ES-I3 (cell line): ENCODE measurements around the gene SLC25A15.

Source experiments
- H3K36me3 ChIP-seq: 2 replicates; pipeline ENCODE4 v1.6.1; 2013; ENCODE audit warnings: mild to moderate bottlenecking, low read length, control low read depth, moderate library complexity; ENCODE audit not compliant: insufficient read depth
- H3K4me1 ChIP-seq: 2 replicates; pipeline ENCODE4 v1.6.1; 2013; ENCODE audit warnings: mild to moderate bottlenecking, control low read depth, low read length; ENCODE audit not compliant: insufficient read depth
- H3K9ac ChIP-seq: 2 replicates; pipeline ENCODE4 v1.6.1; 2013; ENCODE audit warnings: low read depth, mild to moderate bottlenecking, low read length, moderate library complexity
- H3K9me3 ChIP-seq: 2 replicates; pipeline ENCODE4 v1.6.1; 2013; ENCODE audit warnings: mild to moderate bottlenecking, low read length, moderate library complexity; ENCODE audit not compliant: control insufficient read depth, insufficient read depth

Gene SLC25A15

GRCh38 chr13:40792284-40793051 lies 3.1 kb downstream of the SLC25A15 start:
- Histone ChIP-seq H3K9ac (no peak overlapping the region), H3K36me3 (no peaks in the 10 kb centered on the region; the same call in 1 of the 2 replicates), H3K9me3 (no peaks in the 10 kb centered on the region), H3K4me1 (peaks cover 4% of the 10 kb centered on the region; the same call in 1 of the 2 replicates)

- Histone ChIP-seq H3K9ac (no peak overlapping the region), H3K36me3 (no peaks in the 10 kb centered on the region; the same call in 1 of the 2 replicates), H3K9me3 (no peaks in the 10 kb centered on the region), H3K4me1 (peaks cover 4% of the 10 kb centered on the region; the same call in 1 of the 2 replicates)
Measured at GRCh38 chr13:40793339-40793738, 3.9 kb downstream of the SLC25A15 start.

- Histone ChIP-seq H3K4me1 (peaks cover 4% of the 10 kb centered on the region; the same call in 1 of the 2 replicates), H3K9ac (no peak overlapping the region), H3K9me3 (no peaks in the 10 kb centered on the region), H3K36me3 (no peaks in the 10 kb centered on the region; the same call in 1 of the 2 replicates)
Measured at GRCh38 chr13:40794414-40795368, 5.3 kb downstream of the SLC25A15 start.

- peaks cover 10% of the 10 kb centered on the region for H3K36me3 ChIP-seq
Measured at GRCh38 chr13:40796649-40797048, 7.2 kb downstream of the SLC25A15 start.

GRCh38 chr13:40798380-40798779 lies 9.0 kb downstream of the SLC25A15 start:
- no peak overlapping the region for H3K9ac ChIP-seq
- peaks cover 4% of the 10 kb centered on the region; the same call in 1 of the 2 replicates for H3K4me1 ChIP-seq
- no peaks in the 10 kb centered on the region for H3K9me3 ChIP-seq
- peaks cover 15% of the 10 kb centered on the region for H3K36me3 ChIP-seq

More at GRCh38 chr13:40796649-40797048, 7.2 kb downstream of the SLC25A15 start:
- H3K9me3 ChIP-seq: no peaks in the 10 kb centered on the region
- no peak overlapping the region for H3K9ac ChIP-seq
- H3K4me1 ChIP-seq: peaks cover 4% of the 10 kb centered on the region; the same call in 1 of the 2 replicates

- peaks cover 4% of the 10 kb centered on the region; the same call in 1 of the 2 replicates for H3K4me1 ChIP-seq
- no peak overlapping the region for H3K9ac ChIP-seq
- no peaks in the 10 kb centered on the region for H3K9me3 ChIP-seq
- H3K36me3 ChIP-seq: peaks cover 15% of the 10 kb centered on the region
Measured at GRCh38 chr13:40799508-40799907, 10.1 kb downstream of the SLC25A15 start.

GRCh38 chr13:40800559-40800958 lies 11.1 kb downstream of the SLC25A15 start:
- Histone ChIP-seq H3K4me1 (no peaks in the 10 kb centered on the region), H3K36me3 (peaks cover 15% of the 10 kb centered on the region), H3K9me3 (no peaks in the 10 kb centered on the region), H3K9ac (no peak overlapping the region)

- H3K9me3 ChIP-seq: no peaks in the 10 kb centered on the region
- peaks cover 23% of the 10 kb centered on the region for H3K36me3 ChIP-seq
- H3K9ac ChIP-seq: no peak overlapping the region
- H3K4me1 ChIP-seq: no peaks in the 10 kb centered on the region
Measured at GRCh38 chr13:40801255-40802217, 12.1 kb downstream of the SLC25A15 start.

GRCh38 chr13:40803316-40803715 lies 13.9 kb downstream of the SLC25A15 start:
- no peaks in the 10 kb centered on the region for H3K9me3 ChIP-seq
- no peak overlapping the region for H3K9ac ChIP-seq
- H3K4me1 ChIP-seq: no peaks in the 10 kb centered on the region
- H3K36me3 ChIP-seq: peaks cover 23% of the 10 kb centered on the region

GRCh38 chr13:40806241-40806640 lies 16.8 kb downstream of the SLC25A15 start:
- Histone ChIP-seq H3K4me1 (no peaks in the 10 kb centered on the region), H3K9me3 (no peaks in the 10 kb centered on the region), H3K9ac (no peak overlapping the region), H3K36me3 (peaks cover 24% of the 10 kb centered on the region)

GRCh38 chr13:40809471-40809870 lies 20.1 kb downstream of the SLC25A15 start:
- Histone ChIP-seq H3K36me3 (peaks cover 17% of the 10 kb centered on the region), H3K9ac (no peak overlapping the region)

GRCh38 chr13:40812102-40812501 lies 22.7 kb downstream of the SLC25A15 start:
- Histone ChIP-seq H3K4me1 (no peaks in the 10 kb centered on the region), H3K9me3 (no peaks in the 10 kb centered on the region), H3K36me3 (peaks cover 9% of the 10 kb centered on the region), H3K9ac (no peak overlapping the region)

More at GRCh38 chr13:40809471-40809870, 20.1 kb downstream of the SLC25A15 start:
- no peaks in the 10 kb centered on the region for H3K9me3 ChIP-seq
- no peaks in the 10 kb centered on the region for H3K4me1 ChIP-seq

- no peaks in the 10 kb centered on the region for H3K9me3 ChIP-seq
- H3K9ac ChIP-seq: no peak overlapping the region
- no peaks in the 10 kb centered on the region for H3K4me1 ChIP-seq
- H3K36me3 ChIP-seq: peaks cover 9% of the 10 kb centered on the region
Measured at GRCh38 chr13:40812724-40813445, 23.5 kb downstream of the SLC25A15 start.
